ENCODE data around the gene C10orf71.

C10orf71 gene

DNA sequence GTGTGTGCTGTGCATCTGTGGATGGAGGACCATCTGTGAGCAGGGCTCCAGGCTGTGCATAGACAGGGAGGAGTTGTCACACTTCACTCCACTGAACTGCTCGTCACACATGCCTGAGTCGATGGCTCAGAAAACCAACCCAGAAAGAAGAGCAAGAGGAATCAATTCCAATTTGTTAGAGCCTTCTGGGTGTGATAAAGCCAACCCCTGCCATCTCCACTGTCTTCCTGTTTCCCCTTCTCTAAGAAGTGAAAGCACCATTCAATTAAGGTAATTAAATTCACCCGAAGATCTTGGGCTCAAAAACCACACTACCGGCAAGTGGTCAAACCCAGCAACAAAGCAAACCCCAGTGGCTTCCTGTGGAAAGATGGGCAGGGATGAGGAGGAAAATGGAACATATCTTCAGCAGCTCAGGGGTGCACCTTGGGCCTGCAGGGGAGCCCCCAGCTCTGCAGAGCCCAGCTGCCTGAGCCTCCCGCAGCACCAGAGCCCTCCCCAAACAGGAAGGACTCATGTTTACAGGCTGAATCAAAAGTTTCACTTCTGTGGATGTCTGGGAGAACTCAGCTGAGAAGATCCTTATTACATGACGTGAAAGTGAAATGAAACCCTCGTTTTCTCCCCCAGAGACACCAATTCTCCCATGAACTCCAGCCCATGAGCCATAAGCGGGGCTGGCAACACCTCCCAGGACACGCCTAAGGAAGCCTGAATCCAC lies 10.9 kb downstream of the C10orf71 start:
- no peak for DNase-seq (ENCODE audit: extremely low read depth, low read depth)
- TF ChIP-seq, protein P1, sequence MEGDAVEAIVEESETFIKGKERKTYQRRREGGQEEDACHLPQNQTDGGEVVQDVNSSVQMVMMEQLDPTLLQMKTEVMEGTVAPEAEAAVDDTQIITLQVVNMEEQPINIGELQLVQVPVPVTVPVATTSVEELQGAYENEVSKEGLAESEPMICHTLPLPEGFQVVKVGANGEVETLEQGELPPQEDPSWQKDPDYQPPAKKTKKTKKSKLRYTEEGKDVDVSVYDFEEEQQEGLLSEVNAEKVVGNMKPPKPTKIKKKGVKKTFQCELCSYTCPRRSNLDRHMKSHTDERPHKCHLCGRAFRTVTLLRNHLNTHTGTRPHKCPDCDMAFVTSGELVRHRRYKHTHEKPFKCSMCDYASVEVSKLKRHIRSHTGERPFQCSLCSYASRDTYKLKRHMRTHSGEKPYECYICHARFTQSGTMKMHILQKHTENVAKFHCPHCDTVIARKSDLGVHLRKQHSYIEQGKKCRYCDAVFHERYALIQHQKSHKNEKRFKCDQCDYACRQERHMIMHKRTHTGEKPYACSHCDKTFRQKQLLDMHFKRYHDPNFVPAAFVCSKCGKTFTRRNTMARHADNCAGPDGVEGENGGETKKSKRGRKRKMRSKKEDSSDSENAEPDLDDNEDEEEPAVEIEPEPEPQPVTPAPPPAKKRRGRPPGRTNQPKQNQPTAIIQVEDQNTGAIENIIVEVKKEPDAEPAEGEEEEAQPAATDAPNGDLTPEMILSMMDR (IDR thresholded peaks at IDR 0.05; ENCODE audit: low read depth, low read length), result no peak

DNA sequence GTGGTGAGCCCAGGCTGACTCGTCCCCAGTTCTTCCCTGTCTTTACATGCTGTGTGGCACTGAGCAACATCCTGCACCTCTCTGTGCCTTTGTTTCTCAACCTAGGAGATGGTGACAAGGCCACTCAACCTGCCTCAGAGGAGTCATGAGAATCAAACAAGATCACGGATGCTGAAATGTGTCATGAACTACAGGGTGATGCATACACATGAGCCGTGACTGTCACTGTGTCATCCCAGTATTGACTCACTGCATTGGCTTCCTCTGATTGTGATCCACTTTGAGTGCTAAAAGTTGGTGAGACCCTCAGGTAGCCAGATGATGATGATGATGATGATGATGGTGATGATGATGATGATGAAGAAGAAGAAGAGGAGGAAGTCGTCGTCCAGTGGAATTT lies 11.5 kb downstream of the C10orf71 start:
- no peak for DNase-seq (ENCODE audit: extremely low read depth, low read depth)
- TF ChIP-seq, protein P1 (IDR thresholded peaks at IDR 0.05; ENCODE audit: low read depth, low read length), result no peak

DNA sequence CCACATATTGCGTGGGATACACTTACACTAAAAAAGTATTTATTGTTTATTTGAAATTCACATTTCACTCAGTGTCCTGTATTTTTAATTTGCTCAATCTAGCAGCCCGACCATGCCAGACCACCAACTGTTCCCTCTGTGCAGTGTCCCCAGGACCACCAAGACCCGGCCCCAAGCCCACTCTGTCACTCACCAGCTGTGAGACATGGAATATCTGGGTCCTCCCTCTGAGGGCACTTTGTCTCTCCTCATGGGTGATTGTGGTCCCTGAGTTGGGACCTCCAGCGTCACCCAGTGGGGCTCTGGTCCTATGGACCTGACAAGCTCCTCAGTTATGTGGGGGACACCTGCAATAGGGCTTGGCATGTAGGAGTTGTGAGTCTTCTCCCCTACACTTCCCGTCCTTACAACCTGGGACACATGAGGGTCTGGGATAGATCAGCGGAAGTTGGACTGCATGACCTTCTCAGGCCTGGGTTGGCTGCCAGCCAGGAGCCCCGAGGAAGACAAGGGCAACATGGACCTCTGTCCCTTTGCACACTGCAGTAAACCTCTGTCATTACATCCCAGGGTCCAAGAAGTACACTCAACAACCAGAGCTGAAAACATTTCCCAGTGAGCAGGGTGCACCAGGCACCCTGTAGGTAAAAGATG lies 12.1 kb downstream of the C10orf71 start:
- DNase-seq (ENCODE audit: extremely low read depth, low read depth), result no peak
- TF ChIP-seq, protein P1 (IDR thresholded peaks at IDR 0.05; ENCODE audit: low read depth, low read length), result no peak

DNA sequence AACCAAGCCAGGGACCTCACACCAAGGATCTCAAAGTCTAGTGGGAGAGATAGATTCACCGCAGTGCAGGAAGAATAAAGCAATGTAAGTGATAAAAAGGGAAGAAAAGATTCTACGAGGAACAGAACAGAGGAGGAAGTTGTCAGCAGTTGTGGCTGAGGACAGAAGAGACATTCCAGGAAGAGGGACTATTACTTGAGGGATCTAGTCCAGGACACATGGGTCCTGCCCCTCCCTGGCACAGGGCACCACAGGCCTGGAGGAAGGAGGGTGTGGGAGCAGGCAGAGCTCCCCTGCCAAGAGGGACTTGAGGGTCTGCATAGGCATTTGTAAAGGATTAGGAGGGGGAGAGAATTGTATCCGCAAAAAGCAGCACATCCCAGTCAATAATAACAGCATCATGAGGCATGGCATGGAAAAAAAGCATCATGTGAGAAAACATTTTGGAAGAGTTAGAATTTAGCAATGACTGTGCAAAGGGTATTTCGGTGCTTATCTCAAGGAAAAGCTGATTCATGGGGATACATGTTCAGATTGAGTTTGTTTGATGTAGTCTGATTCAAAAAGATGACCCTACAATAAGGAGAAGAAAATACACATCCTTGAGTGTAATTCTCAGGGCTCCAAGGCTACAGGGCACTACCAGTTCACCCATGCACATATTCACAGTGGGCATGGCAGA lies 12.7 kb downstream of the C10orf71 start:
- TF ChIP-seq, protein P1 (IDR thresholded peaks at IDR 0.05; ENCODE audit: low read depth, low read length), result no peak
- no peak for DNase-seq (ENCODE audit: extremely low read depth, low read depth)

DNA sequence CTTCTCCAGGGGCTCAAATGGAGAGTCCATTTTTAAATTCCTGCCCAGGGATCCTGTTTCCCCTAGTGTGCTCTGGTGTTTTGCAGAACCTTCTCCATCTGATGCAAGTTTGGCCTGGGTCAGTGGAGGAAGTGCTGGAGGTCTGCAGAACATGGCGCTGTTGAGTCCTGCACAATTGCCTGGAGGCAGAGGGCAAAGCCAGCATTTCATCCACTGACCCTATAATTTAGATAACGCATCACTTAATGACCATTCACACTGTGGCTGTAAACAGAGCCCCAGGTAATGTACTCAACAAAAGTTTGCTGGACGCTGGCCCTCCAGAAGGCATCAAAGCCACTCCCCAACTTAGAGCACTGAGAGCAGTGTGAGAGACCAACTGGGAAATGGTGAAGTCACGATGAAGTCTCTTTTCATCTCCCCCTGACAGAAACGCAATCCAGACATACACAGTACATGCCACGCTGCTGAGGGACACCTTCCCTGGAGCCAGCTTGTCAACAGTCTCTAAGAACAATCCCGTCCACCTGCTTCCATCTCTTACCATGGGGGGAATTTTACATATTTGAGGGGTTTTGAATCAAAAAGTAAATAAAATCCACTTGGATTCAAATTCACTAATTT lies 13.4 kb downstream of the C10orf71 start:
- DNase-seq (ENCODE audit: extremely low read depth, low read depth), result no peak

DNA sequence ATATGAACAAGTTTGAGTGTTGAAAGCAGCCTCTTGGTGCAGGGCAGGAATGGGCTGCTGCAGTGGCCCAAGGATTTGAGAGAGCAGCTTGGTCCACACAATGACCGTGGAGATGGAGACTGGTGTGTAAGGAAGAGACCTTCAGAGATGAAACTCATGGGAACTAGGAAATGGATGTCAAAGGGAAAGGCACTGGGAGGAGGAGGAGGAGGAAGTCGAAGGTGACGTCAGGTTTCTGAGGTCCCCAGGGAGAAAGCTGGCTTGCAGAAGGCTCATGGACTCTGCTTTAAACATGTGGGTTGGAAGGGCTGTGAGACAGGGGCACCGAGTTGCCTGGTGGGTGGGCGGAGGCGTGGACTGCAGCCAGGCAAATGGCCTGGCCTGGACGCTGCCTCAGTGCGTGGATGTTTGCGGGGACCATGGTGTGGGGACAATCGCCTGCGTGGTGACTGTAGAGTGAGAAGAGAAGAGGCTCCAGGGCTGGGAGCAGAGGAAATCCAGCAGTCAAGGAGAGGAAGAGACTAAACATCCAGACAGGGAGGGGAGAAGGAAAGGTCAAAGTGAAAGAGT lies 14.6 kb downstream of the C10orf71 start:
- no peak for DNase-seq (ENCODE audit: extremely low read depth, low read depth)
- TF ChIP-seq, protein P1 (IDR thresholded peaks at IDR 0.05; ENCODE audit: low read depth, low read length), result no peak

More for the DNA sequence above, 13.4 kb downstream of the C10orf71 start:
- TF ChIP-seq, protein P1 (IDR thresholded peaks at IDR 0.05; ENCODE audit: low read depth, low read length), result no peak

All from AG09319 (cell line).